Mesendoderm (in vitro differentiated cells): Measurements from ENCODE around the gene TXNDC5. TPM values are rescaled to one million over a fixed set of nuclear protein-coding genes. Genes with fewer than 3 reads are reported as not detected.

Experiments
- DNase-seq: peaks from one replicate; pipeline ENCODE4 v3.0.0; 2013
- H2AK5ac ChIP-seq: 2 replicates; pipeline ENCODE4 v1.6.1; 2013; ENCODE audit warnings: low read length, inconsistent platforms
- H2BK120ac ChIP-seq: 2 replicates; pipeline ENCODE4 v1.6.1; 2013; ENCODE audit warnings: low read depth, mild to moderate bottlenecking, low read length, moderate library complexity, mixed read lengths
- H2BK15ac ChIP-seq: replicated peaks from 2 replicates; pipeline ENCODE4 v1.6.1; 2013; ENCODE audit warnings: low read depth, mild to moderate bottlenecking, moderate library complexity
- H2BK5ac ChIP-seq: 2 replicates; pipeline ENCODE4 v1.6.1; 2013; ENCODE audit warnings: low read length, inconsistent platforms
- H3K18ac ChIP-seq: 2 replicates; pipeline ENCODE4 v1.6.1; 2013; ENCODE audit warnings: mild to moderate bottlenecking, low read length, mixed read lengths
- H3K23ac ChIP-seq: one replicate; pipeline ENCODE4 v1.6.1; 2013; ENCODE audit warnings: low read length
- H3K27ac ChIP-seq: 2 replicates; pipeline ENCODE4 v1.5.1; 2013; ENCODE audit warnings: low read depth, mild to moderate bottlenecking, inconsistent platforms, low read length, moderate library complexity
- H3K27me3 ChIP-seq: 2 replicates; pipeline ENCODE4 v1.6.1; 2013; ENCODE audit warnings: low read length, control low read depth, mild to moderate bottlenecking, inconsistent platforms; ENCODE audit not compliant: insufficient read depth, poor library complexity
- H3K36me3 ChIP-seq: 2 replicates; pipeline ENCODE4 v1.6.1; 2013; ENCODE audit warnings: low read length, inconsistent platforms; ENCODE audit not compliant: control insufficient read depth, insufficient read depth
- H3K4ac ChIP-seq: one replicate; pipeline ENCODE4 v1.6.1; 2013; ENCODE audit warnings: low read depth, mild to moderate bottlenecking, low read length, moderate library complexity
- H3K4me1 ChIP-seq: 2 replicates; pipeline ENCODE4 v1.6.1; 2013; ENCODE audit warnings: low read depth, low read length, inconsistent platforms; ENCODE audit not compliant: control insufficient read depth
- H3K4me2 ChIP-seq: 2 replicates; pipeline ENCODE4 v1.6.1; 2013; ENCODE audit warnings: low read length
- H3K4me3 ChIP-seq: 2 replicates; pipeline ENCODE4 v1.5.1; 2013; ENCODE audit warnings: mild to moderate bottlenecking, low read length
- H3K56ac ChIP-seq: one replicate; pipeline ENCODE4 v1.6.1; 2013; ENCODE audit warnings: low read length
- H3K79me1 ChIP-seq: 2 replicates; pipeline ENCODE4 v1.6.1; 2013; ENCODE audit warnings: low read length, inconsistent platforms
- H3K79me2 ChIP-seq: 2 replicates; pipeline ENCODE4 v1.6.1; 2013; ENCODE audit warnings: mild to moderate bottlenecking, low read length; ENCODE audit not compliant: control insufficient read depth, insufficient read depth
- H3K9ac ChIP-seq: 2 replicates; pipeline ENCODE4 v1.6.1; 2013; ENCODE audit warnings: low read length, inconsistent platforms
- H4K5ac ChIP-seq: one replicate; pipeline ENCODE4 v1.6.1; 2013; ENCODE audit warnings: low read length
- H4K8ac ChIP-seq: one replicate; pipeline ENCODE4 v1.6.1; 2013; ENCODE audit warnings: low read depth, mild to moderate bottlenecking, control low read depth, low read length, moderate library complexity
- WGBS: extraction: QIAGEN DNeasy Blood & Tissue Kit; methylation state at CpG from one replicate; pipeline ENCODE4 v1.1.7; 2013; ENCODE audit warnings: low lambda C conversion rate, missing lambda C conversion rate; ENCODE audit not compliant: insufficient coverage; ENCODE audit errors: extremely low coverage; 5-methylcytosine and 5-hydroxymethylcytosine counted together
- polyA plus RNA-seq, 2 experiments: library from polyadenylated mRNA; stranded (reverse); fragments of 200-250 nt; gene quantifications; one replicate each; pipeline ENCODE4 v1.2.3, GENCODE V29; 2013

The TXNDC5 gene
- polyA plus RNA-seq (2013, experiment 1 of 2), result 156 TPM
- 155 TPM for polyA plus RNA-seq (2013, experiment 2 of 2)

GRCh38 chr6:7910654-7911344 lies at the start of gene TXNDC5:
Gene TXNDC5 (minus strand): TSS chr6:7910788. CDS start chr6:7910776, 12 bp downstream.
- Histone ChIP-seq H3K4me3 (peak within 1 kb of the TSS; percentile 79), H2AK5ac (no peak within 1 kb of the TSS), H3K56ac (peak within 1 kb of the TSS; percentile 97), H3K23ac (no peak within 1 kb of the TSS), H3K4me1 (no peaks in the 10 kb centered on the region), H3K4ac (peak within 1 kb of the TSS; percentile 88), H3K27ac (no peak within 1 kb of the TSS), H2BK5ac (no peak within 1 kb of the TSS), H3K79me1 (peaks cover 3% of the 10 kb centered on the region), H3K79me2 (peaks cover 30% of the 10 kb centered on the region), H3K36me3 (no peaks in the 10 kb centered on the region), H4K8ac (no peak within 1 kb of the TSS), H4K5ac (no peak within 1 kb of the TSS), H3K9ac (peak within 1 kb of the TSS; percentile 95), H3K4me2 (peak within 1 kb of the TSS; percentile 84), H2BK120ac (peak within 1 kb of the TSS; percentile 47), H3K27me3 (no peaks in the 10 kb centered on the region), H3K18ac (peak within 1 kb of the TSS; percentile 95), H2BK15ac (no peak within 1 kb of the TSS)
- WGBS, result no CpG with 5 or more reads among the region's 75 CpGs
- DNase-seq, result peak; percentile 71

DNA sequence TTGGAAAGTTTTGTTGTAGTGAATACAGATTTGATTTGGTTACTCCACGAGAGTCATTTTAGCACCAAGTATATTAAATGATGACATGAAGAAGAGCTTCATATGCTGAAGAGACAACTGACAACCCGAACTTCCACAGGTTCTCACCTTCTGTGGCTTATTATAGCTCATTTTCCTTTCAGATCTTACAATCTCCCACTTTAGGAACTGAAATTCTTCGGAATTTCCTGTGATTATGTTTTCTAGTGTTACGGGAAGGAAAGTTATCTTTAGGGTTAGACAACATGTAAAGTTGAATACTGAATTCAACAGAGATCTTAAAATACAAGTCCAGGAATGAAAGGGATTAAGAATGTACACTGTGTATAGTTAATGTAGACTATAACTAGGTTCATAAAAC lies 49.6 kb upstream of the TXNDC5 start:
- WGBS, result no CpG with 5 or more reads among the region's 4 CpGs
- no peak overlapping the region for H2BK120ac ChIP-seq
- H3K4me2 ChIP-seq, result no peak overlapping the region

GRCh38 chr6:7959453-7959852 lies 48.9 kb upstream of the TXNDC5 start:
- no peak overlapping the region for H3K4me2 ChIP-seq

More for the DNA sequence above, 49.6 kb upstream of the TXNDC5 start:
- no peaks in the 10 kb centered on the region for H3K79me1 ChIP-seq
- no peak overlapping the region for H3K9ac ChIP-seq
- no peak overlapping the region for H2AK5ac ChIP-seq
- no peaks in the 10 kb centered on the region for H3K79me2 ChIP-seq
- H2BK5ac ChIP-seq, result no peak overlapping the region
- H3K4ac ChIP-seq, result no peak overlapping the region
- H4K5ac ChIP-seq, result no peak overlapping the region
- no peak overlapping the region for H3K56ac ChIP-seq
- no peaks in the 10 kb centered on the region for H3K27me3 ChIP-seq
- H4K8ac ChIP-seq, result no peak overlapping the region
- H3K27ac ChIP-seq, result no peak overlapping the region
- no peak overlapping the region for H3K23ac ChIP-seq
- no peak overlapping the region for H3K4me3 ChIP-seq
- no peak overlapping the region for H2BK15ac ChIP-seq
- no peaks in the 10 kb centered on the region for H3K4me1 ChIP-seq
- no peak for DNase-seq
- no peak overlapping the region for H3K18ac ChIP-seq
- H3K36me3 ChIP-seq, result no peaks in the 10 kb centered on the region

GRCh38 chr6:7958464-7958863 lies 47.9 kb upstream of the TXNDC5 start:
- H3K9ac ChIP-seq, result no peak overlapping the region
- no peak overlapping the region for H2BK15ac ChIP-seq
- no peak overlapping the region for H3K23ac ChIP-seq
- H3K18ac ChIP-seq, result no peak overlapping the region
- no peaks in the 10 kb centered on the region for H3K79me2 ChIP-seq
- no peaks in the 10 kb centered on the region for H3K36me3 ChIP-seq
- H3K4me1 ChIP-seq, result no peaks in the 10 kb centered on the region
- no peak overlapping the region for H3K56ac ChIP-seq
- H3K79me1 ChIP-seq, result no peaks in the 10 kb centered on the region
- no CpG with 5 or more reads among the region's 1 CpG for WGBS
- H4K8ac ChIP-seq, result no peak overlapping the region
- DNase-seq, result no peak
- no peak overlapping the region for H3K4me2 ChIP-seq
- H3K4me3 ChIP-seq, result no peak overlapping the region
- no peak overlapping the region for H2AK5ac ChIP-seq
- no peaks in the 10 kb centered on the region for H3K27me3 ChIP-seq
- H2BK120ac ChIP-seq, result no peak overlapping the region
- no peak overlapping the region for H3K4ac ChIP-seq
- H4K5ac ChIP-seq, result no peak overlapping the region
- H2BK5ac ChIP-seq, result no peak overlapping the region
- H3K27ac ChIP-seq, result no peak overlapping the region

More at GRCh38 chr6:7959453-7959852, 48.9 kb upstream of the TXNDC5 start:
- no peak overlapping the region for H4K5ac ChIP-seq
- H3K18ac ChIP-seq, result no peak overlapping the region
- H3K27me3 ChIP-seq, result no peaks in the 10 kb centered on the region
- no CpG with 5 or more reads among the region's 4 CpGs for WGBS
- no peak overlapping the region for H4K8ac ChIP-seq
- no peak overlapping the region for H3K4ac ChIP-seq
- H3K9ac ChIP-seq, result no peak overlapping the region
- H2AK5ac ChIP-seq, result no peak overlapping the region
- H3K27ac ChIP-seq, result no peak overlapping the region
- no peak overlapping the region for H2BK5ac ChIP-seq
- H3K79me2 ChIP-seq, result no peaks in the 10 kb centered on the region
- no peak overlapping the region for H3K23ac ChIP-seq
- no peak overlapping the region for H2BK120ac ChIP-seq
- no peak for DNase-seq
- no peak overlapping the region for H3K56ac ChIP-seq
- no peak overlapping the region for H2BK15ac ChIP-seq
- no peak overlapping the region for H3K4me3 ChIP-seq
- no peaks in the 10 kb centered on the region for H3K79me1 ChIP-seq
- H3K36me3 ChIP-seq, result no peaks in the 10 kb centered on the region
- H3K4me1 ChIP-seq, result no peaks in the 10 kb centered on the region

DNA sequence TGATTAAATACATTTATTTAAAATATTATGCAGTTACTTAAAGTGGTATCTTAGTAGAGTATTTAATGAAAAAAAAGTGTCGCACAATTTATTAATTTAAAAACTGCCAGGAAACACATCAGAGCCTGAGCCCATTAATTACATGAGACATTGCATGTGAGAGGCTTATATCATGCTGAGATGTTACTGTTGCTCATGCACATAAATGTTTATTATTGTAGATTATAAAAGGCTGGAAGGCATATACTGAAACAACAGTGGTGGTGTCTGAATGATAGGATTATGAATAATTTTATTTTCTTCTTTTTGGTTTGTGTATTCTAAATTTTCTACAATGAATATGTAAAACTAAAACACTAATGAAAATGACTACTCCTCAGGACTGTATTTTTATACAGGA lies 45.7 kb upstream of the TXNDC5 start:
- Histone ChIP-seq H2BK120ac (no peak overlapping the region), H3K9ac (no peak overlapping the region)
- WGBS, result no CpG with 5 or more reads among the region's 1 CpG

More for the DNA sequence above, 45.7 kb upstream of the TXNDC5 start:
- Histone ChIP-seq H3K4me2 (no peak overlapping the region), H4K8ac (no peak overlapping the region), H3K36me3 (no peaks in the 10 kb centered on the region), H3K79me2 (no peaks in the 10 kb centered on the region), H2AK5ac (no peak overlapping the region), H3K56ac (no peak overlapping the region), H2BK5ac (no peak overlapping the region), H3K18ac (no peak overlapping the region), H2BK15ac (no peak overlapping the region), H4K5ac (no peak overlapping the region), H3K27me3 (no peaks in the 10 kb centered on the region), H3K27ac (no peak overlapping the region), H3K4ac (no peak overlapping the region), H3K4me1 (no peaks in the 10 kb centered on the region), H3K4me3 (no peak overlapping the region), H3K79me1 (no peaks in the 10 kb centered on the region), H3K23ac (no peak overlapping the region)
- no peak for DNase-seq
